PFSK-1 (cell line): Measurements from ENCODE around the gene PCBP3.

Source experiments
- FOXP2 ChIP-seq: optimal IDR thresholded peaks from 2 replicates; pipeline ENCODE3; 2011; ENCODE audit warnings: borderline replicate concordance, control low read depth, inconsistent platforms; ENCODE audit not compliant: insufficient read depth; ENCODE audit errors: extremely low read length, extremely low read depth
- POLR2AphosphoS5 ChIP-seq: IDR thresholded peaks from 2 replicates; pipeline ENCODE4 v1.6.1; 2012; ENCODE audit warnings: low read depth, mild to moderate bottlenecking, control low read depth, low read length, moderate library complexity
- SIN3A ChIP-seq: IDR thresholded peaks from 2 replicates; pipeline ENCODE4 v1.6.1; 2012; ENCODE audit warnings: mild to moderate bottlenecking, low read length, moderate library complexity, borderline replicate concordance; ENCODE audit not compliant: insufficient read depth
- TAF1 ChIP-seq: IDR thresholded peaks from 2 replicates; pipeline ENCODE4 v1.6.1; 2012; ENCODE audit warnings: low read length, control low read depth, borderline replicate concordance; ENCODE audit not compliant: insufficient read depth
- TF ChIP-seq, protein P1 (sequence below), 2 experiments: IDR thresholded peaks; 2 replicates each; pipeline versions ENCODE4 v1.6.1 to v1.8.0; 2011 to 2012; ENCODE audit warnings: low read depth in 2 of 2, low read length in 2 of 2, control low read depth in 1 of 2, inconsistent platforms in 1 of 2, mild to moderate bottlenecking in 1 of 2, moderate library complexity in 1 of 2; ENCODE audit not compliant: insufficient read depth in 1 of 2

The PCBP3 gene

DNA sequence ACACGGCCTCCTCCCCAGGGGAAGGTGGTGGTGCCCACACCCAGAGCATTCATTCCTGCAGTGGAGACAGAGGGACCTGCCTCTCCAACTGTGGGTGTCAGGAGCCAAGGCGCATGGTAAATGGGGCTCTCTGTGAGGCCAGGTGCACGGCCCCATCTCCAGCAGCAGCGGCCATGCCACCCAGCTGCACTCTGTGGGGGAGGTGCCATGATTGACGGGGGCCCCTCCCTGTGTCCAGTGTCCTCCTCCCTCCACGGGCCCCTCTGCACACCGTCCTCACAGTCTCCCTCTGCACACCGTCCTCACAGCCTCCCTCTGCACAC lies 254.5 kb downstream of the PCBP3 start:
- TF ChIP-seq, protein P1, sequence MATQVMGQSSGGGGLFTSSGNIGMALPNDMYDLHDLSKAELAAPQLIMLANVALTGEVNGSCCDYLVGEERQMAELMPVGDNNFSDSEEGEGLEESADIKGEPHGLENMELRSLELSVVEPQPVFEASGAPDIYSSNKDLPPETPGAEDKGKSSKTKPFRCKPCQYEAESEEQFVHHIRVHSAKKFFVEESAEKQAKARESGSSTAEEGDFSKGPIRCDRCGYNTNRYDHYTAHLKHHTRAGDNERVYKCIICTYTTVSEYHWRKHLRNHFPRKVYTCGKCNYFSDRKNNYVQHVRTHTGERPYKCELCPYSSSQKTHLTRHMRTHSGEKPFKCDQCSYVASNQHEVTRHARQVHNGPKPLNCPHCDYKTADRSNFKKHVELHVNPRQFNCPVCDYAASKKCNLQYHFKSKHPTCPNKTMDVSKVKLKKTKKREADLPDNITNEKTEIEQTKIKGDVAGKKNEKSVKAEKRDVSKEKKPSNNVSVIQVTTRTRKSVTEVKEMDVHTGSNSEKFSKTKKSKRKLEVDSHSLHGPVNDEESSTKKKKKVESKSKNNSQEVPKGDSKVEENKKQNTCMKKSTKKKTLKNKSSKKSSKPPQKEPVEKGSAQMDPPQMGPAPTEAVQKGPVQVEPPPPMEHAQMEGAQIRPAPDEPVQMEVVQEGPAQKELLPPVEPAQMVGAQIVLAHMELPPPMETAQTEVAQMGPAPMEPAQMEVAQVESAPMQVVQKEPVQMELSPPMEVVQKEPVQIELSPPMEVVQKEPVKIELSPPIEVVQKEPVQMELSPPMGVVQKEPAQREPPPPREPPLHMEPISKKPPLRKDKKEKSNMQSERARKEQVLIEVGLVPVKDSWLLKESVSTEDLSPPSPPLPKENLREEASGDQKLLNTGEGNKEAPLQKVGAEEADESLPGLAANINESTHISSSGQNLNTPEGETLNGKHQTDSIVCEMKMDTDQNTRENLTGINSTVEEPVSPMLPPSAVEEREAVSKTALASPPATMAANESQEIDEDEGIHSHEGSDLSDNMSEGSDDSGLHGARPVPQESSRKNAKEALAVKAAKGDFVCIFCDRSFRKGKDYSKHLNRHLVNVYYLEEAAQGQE (IDR thresholded peaks at IDR 0.05; ENCODE audit: insufficient read depth in 1 of 2, low read depth in 2 of 2, low read length in 2 of 2), result no peak

DNA sequence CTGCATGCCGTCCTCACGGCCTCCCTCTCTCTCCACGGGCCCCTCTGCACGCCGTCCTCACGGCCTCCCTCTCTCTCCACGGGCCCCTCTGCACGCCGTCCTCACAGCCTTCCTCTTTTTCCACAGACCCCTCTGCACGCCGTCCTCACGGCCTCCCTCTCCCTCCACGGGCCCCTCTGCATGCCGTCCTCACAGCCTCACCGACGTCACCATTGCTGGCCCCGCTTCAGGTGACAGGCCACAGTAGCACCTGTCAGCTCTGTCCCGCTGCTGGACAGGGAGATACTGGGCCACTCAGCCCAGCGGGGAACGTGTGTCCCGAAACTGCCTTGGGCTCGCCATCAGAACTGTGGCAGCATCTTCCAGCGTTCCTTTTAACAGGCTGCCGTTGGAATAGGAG lies 255.3 kb downstream of the PCBP3 start:
- TF ChIP-seq POLR2AphosphoS5 (no peak), FOXP2 (no peak), SIN3A (no peak), TAF1 (no peak)
- TF ChIP-seq, protein P1 (IDR thresholded peaks at IDR 0.05; ENCODE audit: insufficient read depth in 1 of 2, low read depth in 2 of 2, low read length in 2 of 2), result no peak

DNA sequence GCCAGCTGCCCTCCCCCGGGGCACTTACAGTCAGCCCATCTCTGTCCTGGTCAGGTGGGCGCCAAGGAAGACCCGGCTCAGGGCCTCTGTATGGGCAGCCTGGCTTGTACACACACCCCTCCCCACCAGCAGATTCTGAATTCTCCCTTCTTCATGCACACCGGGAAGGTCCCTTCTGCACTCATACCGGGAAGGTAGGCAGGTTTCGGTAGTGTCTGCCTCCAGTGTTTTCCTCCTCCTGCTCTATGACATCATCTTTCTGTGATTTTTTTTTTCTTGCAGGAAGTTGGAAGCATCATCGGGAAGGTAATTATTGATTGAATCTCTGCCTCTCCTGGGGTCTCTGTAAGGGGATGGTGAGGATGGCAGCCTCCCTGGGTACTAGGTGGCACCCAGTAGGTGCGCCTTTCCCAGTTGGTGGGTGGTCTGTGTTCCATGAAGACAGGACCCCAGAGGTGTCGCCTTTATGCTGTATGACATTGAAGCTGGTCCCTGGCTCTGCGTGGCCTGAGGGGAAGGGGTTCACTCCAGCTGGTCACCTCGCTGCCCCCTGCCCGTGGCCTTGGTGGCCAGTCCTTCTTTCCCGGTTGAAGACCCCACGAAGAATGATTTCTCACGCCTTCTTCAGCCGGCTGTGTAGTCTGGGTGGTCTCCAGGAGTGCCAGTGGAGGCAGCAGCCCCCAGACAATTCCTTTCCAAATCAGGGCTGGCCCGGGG lies 255.9 kb downstream of the PCBP3 start:
- TF ChIP-seq SIN3A (no peak), FOXP2 (no peak)
- TF ChIP-seq, protein P1 (IDR thresholded peaks at IDR 0.05; ENCODE audit: insufficient read depth in 1 of 2, low read depth in 2 of 2, low read length in 2 of 2), result no peak

DNA sequence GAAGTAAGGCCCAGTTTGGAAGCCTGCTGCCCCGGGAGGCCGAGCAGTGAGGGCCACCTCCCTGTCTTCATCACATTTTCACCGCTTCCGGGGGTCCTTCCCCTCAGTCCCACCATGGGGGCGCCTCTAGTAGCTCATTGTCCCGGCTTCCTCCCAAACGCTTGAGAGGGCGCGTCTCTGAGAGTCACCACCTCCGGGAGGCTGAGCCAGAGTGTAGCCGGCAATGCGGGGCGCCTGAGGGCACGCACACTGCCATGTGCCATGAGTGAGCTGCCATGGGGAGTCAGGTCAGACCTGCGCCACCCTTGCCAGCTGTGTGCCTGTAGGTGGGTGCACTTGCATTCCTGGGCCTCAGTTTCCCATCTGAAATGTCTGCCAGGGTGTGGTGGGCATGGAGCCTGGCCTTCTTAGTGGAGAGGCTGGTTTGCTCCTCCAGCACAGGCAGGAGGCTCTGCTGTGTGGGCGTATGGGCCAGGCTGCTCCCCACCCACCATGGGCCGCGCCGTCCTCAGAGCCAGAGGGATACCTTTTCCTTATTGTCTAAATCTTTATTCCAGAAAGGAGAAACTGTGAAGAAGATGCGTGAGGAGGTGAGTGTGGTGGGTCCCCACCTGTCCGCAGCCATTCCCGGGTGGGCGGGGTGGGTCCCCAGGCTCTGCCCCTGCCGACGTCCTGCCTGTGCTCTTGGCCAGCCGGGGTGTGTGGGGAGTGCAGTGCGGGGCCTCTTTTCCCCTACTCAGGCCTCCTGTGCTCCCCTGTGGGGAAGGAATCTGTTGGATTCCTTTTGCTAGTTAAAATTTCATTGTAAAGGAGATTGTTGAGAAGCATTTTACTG lies 256.7 kb downstream of the PCBP3 start:
- TF ChIP-seq TAF1, result no peak
- TF ChIP-seq, protein P1 (IDR thresholded peaks at IDR 0.05; ENCODE audit: insufficient read depth in 1 of 2, low read depth in 2 of 2, low read length in 2 of 2), result no peak
- TF ChIP-seq POLR2AphosphoS5, result no peak
- no peak for TF ChIP-seq SIN3A
- TF ChIP-seq FOXP2, result no peak

DNA sequence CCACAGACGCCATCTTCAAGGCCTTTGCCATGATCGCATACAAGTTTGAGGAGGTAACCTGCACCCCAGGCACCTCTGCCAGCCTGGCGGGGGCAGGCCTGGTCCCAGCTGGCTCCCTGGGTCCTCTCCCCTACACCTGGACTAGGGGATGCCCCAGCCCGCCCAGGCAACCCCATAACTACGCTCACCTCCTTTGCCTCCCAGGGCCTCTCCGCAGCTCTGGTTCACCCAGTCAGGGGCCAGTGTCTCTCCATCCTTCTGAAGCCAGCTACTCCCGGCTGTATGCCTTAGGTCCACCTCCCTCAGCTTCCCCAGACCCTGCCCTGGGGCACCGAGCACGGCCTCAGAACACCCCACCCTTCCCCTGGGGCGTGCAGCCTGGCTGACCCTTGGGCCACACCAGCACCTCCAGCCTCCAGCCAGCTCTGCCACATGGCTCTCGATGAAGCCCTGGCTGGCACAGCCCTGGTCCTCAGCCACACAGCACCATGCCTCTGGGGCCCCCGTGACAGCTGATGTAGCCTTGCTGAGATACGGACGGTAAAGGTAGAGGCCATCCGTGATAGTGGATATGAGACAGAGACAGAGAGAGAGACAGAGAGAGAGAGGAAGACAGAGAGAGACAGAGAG lies 257.7 kb downstream of the PCBP3 start:
- TF ChIP-seq TAF1, result no peak
- no peak for TF ChIP-seq POLR2AphosphoS5
- no peak for TF ChIP-seq FOXP2
- TF ChIP-seq SIN3A, result no peak
- TF ChIP-seq, protein P1 (IDR thresholded peaks at IDR 0.05; ENCODE audit: insufficient read depth in 1 of 2, low read depth in 2 of 2, low read length in 2 of 2), result no peak
